ENCODE results near the gene TRIM32.

DNA sequence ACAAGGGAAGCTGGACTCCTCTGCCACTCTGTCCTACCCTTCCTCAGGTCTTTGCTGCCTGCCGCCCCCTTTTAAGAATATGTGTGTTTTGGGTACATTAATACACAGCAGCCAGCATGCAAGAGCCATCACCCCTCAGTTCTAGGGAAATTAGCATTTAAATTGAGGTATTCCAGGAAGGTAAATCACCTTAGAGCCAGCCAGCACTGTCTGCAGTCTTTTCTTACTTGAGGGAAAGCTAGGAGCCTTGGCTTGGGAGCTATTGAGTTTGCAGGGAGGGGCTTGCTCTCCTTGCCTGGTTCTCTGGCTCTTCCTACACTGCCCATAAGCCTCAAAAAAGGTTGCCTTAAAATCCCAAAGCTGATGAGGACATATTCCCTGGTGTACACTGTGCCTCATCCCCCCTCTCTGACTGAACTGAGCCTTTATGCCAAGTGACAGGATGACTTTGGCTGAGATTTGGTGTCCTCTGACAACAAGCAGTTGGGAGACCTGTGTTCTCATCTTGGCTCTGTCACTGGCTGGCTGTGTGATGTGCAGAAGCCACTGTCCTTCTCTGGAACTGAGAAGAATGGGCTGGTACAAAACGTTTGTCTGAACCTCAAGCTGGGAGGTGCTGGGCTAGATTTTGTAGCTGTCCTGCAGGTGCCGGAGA is 54.1 kb downstream of the TRIM32 start:
- TF ChIP-seq, protein P1, sequence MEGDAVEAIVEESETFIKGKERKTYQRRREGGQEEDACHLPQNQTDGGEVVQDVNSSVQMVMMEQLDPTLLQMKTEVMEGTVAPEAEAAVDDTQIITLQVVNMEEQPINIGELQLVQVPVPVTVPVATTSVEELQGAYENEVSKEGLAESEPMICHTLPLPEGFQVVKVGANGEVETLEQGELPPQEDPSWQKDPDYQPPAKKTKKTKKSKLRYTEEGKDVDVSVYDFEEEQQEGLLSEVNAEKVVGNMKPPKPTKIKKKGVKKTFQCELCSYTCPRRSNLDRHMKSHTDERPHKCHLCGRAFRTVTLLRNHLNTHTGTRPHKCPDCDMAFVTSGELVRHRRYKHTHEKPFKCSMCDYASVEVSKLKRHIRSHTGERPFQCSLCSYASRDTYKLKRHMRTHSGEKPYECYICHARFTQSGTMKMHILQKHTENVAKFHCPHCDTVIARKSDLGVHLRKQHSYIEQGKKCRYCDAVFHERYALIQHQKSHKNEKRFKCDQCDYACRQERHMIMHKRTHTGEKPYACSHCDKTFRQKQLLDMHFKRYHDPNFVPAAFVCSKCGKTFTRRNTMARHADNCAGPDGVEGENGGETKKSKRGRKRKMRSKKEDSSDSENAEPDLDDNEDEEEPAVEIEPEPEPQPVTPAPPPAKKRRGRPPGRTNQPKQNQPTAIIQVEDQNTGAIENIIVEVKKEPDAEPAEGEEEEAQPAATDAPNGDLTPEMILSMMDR (IDR thresholded peaks at IDR 0.05) = no peak
- no peak for TF ChIP-seq POLR2AphosphoS5 (IDR thresholded peaks at IDR 0.05; ENCODE audit: low read depth, low read length)
- TF ChIP-seq, protein P2, sequence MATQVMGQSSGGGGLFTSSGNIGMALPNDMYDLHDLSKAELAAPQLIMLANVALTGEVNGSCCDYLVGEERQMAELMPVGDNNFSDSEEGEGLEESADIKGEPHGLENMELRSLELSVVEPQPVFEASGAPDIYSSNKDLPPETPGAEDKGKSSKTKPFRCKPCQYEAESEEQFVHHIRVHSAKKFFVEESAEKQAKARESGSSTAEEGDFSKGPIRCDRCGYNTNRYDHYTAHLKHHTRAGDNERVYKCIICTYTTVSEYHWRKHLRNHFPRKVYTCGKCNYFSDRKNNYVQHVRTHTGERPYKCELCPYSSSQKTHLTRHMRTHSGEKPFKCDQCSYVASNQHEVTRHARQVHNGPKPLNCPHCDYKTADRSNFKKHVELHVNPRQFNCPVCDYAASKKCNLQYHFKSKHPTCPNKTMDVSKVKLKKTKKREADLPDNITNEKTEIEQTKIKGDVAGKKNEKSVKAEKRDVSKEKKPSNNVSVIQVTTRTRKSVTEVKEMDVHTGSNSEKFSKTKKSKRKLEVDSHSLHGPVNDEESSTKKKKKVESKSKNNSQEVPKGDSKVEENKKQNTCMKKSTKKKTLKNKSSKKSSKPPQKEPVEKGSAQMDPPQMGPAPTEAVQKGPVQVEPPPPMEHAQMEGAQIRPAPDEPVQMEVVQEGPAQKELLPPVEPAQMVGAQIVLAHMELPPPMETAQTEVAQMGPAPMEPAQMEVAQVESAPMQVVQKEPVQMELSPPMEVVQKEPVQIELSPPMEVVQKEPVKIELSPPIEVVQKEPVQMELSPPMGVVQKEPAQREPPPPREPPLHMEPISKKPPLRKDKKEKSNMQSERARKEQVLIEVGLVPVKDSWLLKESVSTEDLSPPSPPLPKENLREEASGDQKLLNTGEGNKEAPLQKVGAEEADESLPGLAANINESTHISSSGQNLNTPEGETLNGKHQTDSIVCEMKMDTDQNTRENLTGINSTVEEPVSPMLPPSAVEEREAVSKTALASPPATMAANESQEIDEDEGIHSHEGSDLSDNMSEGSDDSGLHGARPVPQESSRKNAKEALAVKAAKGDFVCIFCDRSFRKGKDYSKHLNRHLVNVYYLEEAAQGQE (IDR thresholded peaks at IDR 0.05; ENCODE audit: insufficient read depth in 1 of 2, low read depth in 2 of 2, low read length in 1 of 2) = no peak
- no peak for TF ChIP-seq TCF7L2 (IDR thresholded peaks at IDR 0.05; ENCODE audit: low read depth, low read length)
